BJ (cell line): ENCODE results near the gene FAM241A. TPM values are rescaled to one million over a fixed set of nuclear protein-coding genes. Genes with fewer than 3 reads are reported as not detected.
"Not testable (repeated sequence)": the region's sequence is repeated elsewhere in the genome, so short reads cannot be mapped to it uniquely, and the experiment has no call there.

ENCODE experiments used
- CTCF ChIA-PET: fragments of 350-600 bp; formaldehyde crosslinking; extraction: SDS; loops from one replicate; lab custom pipeline; 2021; ENCODE audit warnings: antibody characterized with exemption, inconsistent platforms; lab: Yijun Ruan, JAX
- POLR2A ChIA-PET: fragments of 300-600 bp; sonication (Branson Sonifier 250); formaldehyde crosslinking; extraction: SDS; loops from one replicate; lab custom pipeline; 2021; ENCODE audit warnings: antibody characterized with exemption; lab: Charles Lee
- DNase-seq: peaks from one replicate; pipeline ENCODE4 v3.0.0-alpha.2; 2011; ENCODE audit warnings: low read depth
- H3K27me3 ChIP-seq: 2 replicates; pipeline ENCODE4 v1.6.0; 2011; ENCODE audit warnings: low read length; ENCODE audit not compliant: control insufficient read depth, insufficient read depth
- H3K36me3 ChIP-seq: 2 replicates; pipeline ENCODE4 v1.5.1; 2011; ENCODE audit warnings: low read length; ENCODE audit not compliant: control insufficient read depth, insufficient read depth
- H3K4me3 ChIP-seq: 2 replicates; pipeline ENCODE4 v1.5.1; 2011; ENCODE audit warnings: low read depth, mild to moderate bottlenecking, control low read depth, low read length
- polyA plus RNA-seq: library from polyadenylated mRNA; depleted of rRNA; stranded (reverse); fragments of >200 nt; gene quantifications from 2 replicates; pipeline ENCODE4 v1.2.3, GENCODE V29; 2011
- TF ChIP-seq, protein P1 (sequence below): IDR thresholded peaks from 2 replicates; pipeline ENCODE4 v1.5.1; 2011; ENCODE audit warnings: low read depth, mild to moderate bottlenecking, control low read depth, inconsistent platforms, low read length, moderate library complexity; ENCODE audit not compliant: insufficient read depth

Gene FAM241A
- polyA plus RNA-seq, 1 experiment = 0.45 TPM

DNA sequence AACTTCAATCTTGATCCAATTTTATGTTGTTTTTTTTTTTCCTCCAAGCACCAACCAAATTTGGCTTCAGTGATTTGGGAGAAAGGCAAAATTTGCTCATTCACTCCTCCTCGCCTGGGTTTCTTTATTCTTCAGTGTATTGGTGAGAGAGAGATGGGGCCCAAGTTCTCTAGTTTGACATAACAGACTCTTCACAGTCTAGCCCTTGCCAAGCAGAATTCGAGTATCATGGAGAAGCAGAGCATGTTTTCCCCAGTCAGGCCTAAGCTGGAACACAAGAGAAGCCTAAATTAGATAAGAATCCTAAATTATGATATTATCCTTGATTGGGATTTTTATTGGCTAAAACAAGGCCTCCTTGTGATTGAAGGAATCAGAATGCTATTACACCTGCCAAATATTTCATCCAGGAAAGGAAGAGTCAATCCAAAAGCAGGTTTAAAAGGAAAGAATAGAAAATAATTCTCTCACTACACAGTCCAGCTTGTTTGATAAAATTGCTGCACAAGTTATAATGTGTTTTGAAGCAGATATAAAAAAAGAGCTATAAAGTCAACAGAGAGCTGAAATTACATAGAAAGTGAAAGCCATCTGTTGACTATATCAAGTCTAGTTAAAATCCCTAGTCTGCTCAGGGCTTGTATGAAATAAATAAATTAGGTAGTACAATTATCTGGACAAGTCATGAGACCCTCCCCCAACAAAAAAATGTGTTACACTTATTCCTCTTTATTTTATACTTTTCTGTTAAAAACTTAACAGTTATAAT, 39.9 kb upstream of the FAM241A start:
- H3K4me3 ChIP-seq = no peak overlapping the region
- no peaks in the 10 kb centered on the region for H3K27me3 ChIP-seq
- POLR2A ChIA-PET = no interaction called here
- CTCF ChIA-PET = interaction anchor here (0.7 to 1.5 kb wide), 2 partner anchors 25 to 131 kb away, joined by 3 to 6 read pairs; no protein-coding TSS in a partner anchor
- TF ChIP-seq, protein P1, sequence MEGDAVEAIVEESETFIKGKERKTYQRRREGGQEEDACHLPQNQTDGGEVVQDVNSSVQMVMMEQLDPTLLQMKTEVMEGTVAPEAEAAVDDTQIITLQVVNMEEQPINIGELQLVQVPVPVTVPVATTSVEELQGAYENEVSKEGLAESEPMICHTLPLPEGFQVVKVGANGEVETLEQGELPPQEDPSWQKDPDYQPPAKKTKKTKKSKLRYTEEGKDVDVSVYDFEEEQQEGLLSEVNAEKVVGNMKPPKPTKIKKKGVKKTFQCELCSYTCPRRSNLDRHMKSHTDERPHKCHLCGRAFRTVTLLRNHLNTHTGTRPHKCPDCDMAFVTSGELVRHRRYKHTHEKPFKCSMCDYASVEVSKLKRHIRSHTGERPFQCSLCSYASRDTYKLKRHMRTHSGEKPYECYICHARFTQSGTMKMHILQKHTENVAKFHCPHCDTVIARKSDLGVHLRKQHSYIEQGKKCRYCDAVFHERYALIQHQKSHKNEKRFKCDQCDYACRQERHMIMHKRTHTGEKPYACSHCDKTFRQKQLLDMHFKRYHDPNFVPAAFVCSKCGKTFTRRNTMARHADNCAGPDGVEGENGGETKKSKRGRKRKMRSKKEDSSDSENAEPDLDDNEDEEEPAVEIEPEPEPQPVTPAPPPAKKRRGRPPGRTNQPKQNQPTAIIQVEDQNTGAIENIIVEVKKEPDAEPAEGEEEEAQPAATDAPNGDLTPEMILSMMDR = no peak
- H3K36me3 ChIP-seq = no peaks in the 10 kb centered on the region
- no peak for DNase-seq

DNA sequence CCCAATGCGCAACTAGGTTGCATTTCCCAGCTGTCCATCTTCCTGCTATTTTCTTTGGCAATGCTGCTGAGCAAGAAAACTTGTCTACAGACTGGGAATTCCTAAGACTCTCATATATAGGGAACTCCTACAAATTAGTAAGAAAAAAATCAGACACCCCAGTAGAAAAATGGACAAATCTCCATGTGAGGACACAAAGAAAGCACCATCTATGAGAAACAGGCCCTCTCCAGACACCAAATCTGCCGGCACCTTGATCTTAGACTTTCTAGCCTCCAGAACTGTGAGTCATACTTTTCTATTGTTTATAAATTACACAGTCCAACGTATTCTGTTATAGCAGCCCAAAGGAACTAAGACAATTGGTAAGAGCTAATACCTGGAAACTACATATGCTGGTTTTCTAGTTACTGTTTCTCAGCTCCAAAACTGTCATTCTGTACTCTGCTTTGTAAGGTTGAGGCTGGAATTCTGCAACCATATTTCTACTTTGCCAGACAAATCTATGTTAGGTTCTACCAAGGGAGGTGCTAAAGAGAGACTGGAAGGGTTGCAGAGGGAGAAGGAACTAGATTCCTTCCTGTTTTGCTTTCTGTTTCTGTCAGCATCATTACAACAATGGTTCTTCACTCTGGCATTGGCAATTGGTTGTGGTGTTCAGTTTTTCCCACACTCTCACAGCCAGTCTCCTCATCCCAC, 35.7 kb upstream of the FAM241A start:
- DNase-seq = no peak
- Histone ChIP-seq H3K27me3 (no peaks in the 10 kb centered on the region), H3K4me3 (no peak overlapping the region), H3K36me3 (no peaks in the 10 kb centered on the region)
- POLR2A ChIA-PET = interaction anchor here (0.6 kb wide), 1 partner anchor 10 kb away, joined by 3 read pairs; no protein-coding TSS in a partner anchor
- CTCF ChIA-PET = interaction anchor here (1.0 to 3.6 kb wide), 3 partner anchors 10 to 127 kb away, joined by 3 to 14 read pairs (median 3); no protein-coding TSS in a partner anchor
- TF ChIP-seq, protein P1 = no peak

- ChIA-PET CTCF (interaction anchor here (1.0 to 3.6 kb wide), 2 partner anchors 10 to 126 kb away, joined by 3 to 14 read pairs; no protein-coding TSS in a partner anchor), POLR2A (no interaction called here)
- Histone ChIP-seq H3K36me3 (no peaks in the 10 kb centered on the region), H3K4me3 (no peak overlapping the region), H3K27me3 (no peaks in the 10 kb centered on the region)
- TF ChIP-seq, protein P1 = no peak
- DNase-seq = no peak
Observed at GRCh38 chr4:112110059-112110425, 35.2 kb upstream of the FAM241A start.

- Histone ChIP-seq H3K4me3 (no peak overlapping the region), H3K36me3 (no peaks in the 10 kb centered on the region), H3K27me3 (no peaks in the 10 kb centered on the region)
- TF ChIP-seq, protein P1 = no peak
- ChIA-PET CTCF (no interaction called here), POLR2A (no interaction called here)
- DNase-seq = no peak
Observed at GRCh38 chr4:112111306-112111705, 33.9 kb upstream of the FAM241A start.

- POLR2A ChIA-PET, H3K4me3 ChIP-seq, CTCF ChIA-PET, H3K27me3 ChIP-seq, DNase-seq, H3K36me3 ChIP-seq: not testable (repeated sequence)
Observed at GRCh38 chr4:112112095-112112494, 33.2 kb upstream of the FAM241A start.
